Kidney (tissue), 22 donors: ENCODE results near the gene STXBP2. TPM values are rescaled to one million over a fixed set of nuclear protein-coding genes. Genes with fewer than 3 reads are reported as not detected.
A peak's percentile ranks its signal among the peaks of the same experiment; 100 is the strongest.

ENCODE experiments used
- DNase-seq, 5 donors: peaks; one replicate each; pipeline ENCODE4 v3.0.0-alpha.2; 2013 to 2020
- FAIRE-seq: peaks from 2 replicates; lab custom pipeline; 2012; peaks lifted over from hg19 to GRCh38; lab: Jason Lieb, UNC
- H3K27ac ChIP-seq, 2 donors: one replicate each; pipeline ENCODE4 v1.7.0; 2013; ENCODE audit warnings: low read depth in 2 of 2, low read length in 2 of 2, inconsistent platforms in 1 of 2
- H3K27me3 ChIP-seq: one replicate; pipeline ENCODE4 v1.7.1; 2013; ENCODE audit warnings: low read length, inconsistent platforms; ENCODE audit not compliant: control insufficient read depth, insufficient read depth
- H3K36me3 ChIP-seq, 3 donors: one replicate each; pipeline versions ENCODE4 v1.7.0 to v1.7.1; 2013; ENCODE audit warnings: low read length in 3 of 3, control low read depth in 1 of 3, inconsistent platforms in 1 of 3; ENCODE audit not compliant: insufficient read depth in 3 of 3, control insufficient read depth in 2 of 3
- H3K4me1 ChIP-seq, 3 donors: one replicate each; pipeline versions ENCODE4 v1.7.0 to v1.7.1; 2013; ENCODE audit warnings: low read length in 3 of 3, inconsistent platforms in 1 of 3, low read depth in 1 of 3; ENCODE audit not compliant: control insufficient read depth in 2 of 3, insufficient read depth in 2 of 3
- H3K4me3 ChIP-seq, 3 donors: one replicate each; pipeline versions ENCODE4 v1.7.0 to v1.8.1; 2013; ENCODE audit warnings: low read length in 3 of 3, control low read depth in 1 of 3, inconsistent platforms in 1 of 3
- H3K9ac ChIP-seq, 3 donors: one replicate each; pipeline versions ENCODE4 v1.7.0 to v1.7.1; 2013; ENCODE audit warnings: low read length in 3 of 3, control low read depth in 1 of 3, inconsistent platforms in 1 of 3
- H3K9me3 ChIP-seq, 3 donors: one replicate each; pipeline versions ENCODE4 v1.7.0 to v1.7.1; 2013; ENCODE audit warnings: low read length in 3 of 3, control low read depth in 1 of 3, inconsistent platforms in 1 of 3; ENCODE audit not compliant: control insufficient read depth in 2 of 3, insufficient read depth in 1 of 3
- intact Hi-C: fragments of 100-400 bp; cut with DNase I; formaldehyde crosslinking; loops from one replicate; pipeline ENCODE4 v1.11.1; 2022
- long read RNA-seq, 10 donors: library from polyadenylated mRNA in 1 of 10; unstranded in 1 of 10; transcript quantifications; one replicate each; pipeline ENCODE4 v2.0.0 and lab custom pipeline, GENCODE V29; 2021 to 2026
- polyA plus RNA-seq: library from polyadenylated mRNA; stranded (reverse); fragments of 350-450 nt; fragmentation: Illumina TruSeq; extraction: RNeasy Lipid Tissue Mini Kit (QIAGEN cat#74804); gene quantifications from one replicate; pipeline ENCODE4 v1.2.3, GENCODE V29; 2014; ENCODE audit warnings: low read depth, low replicate concordance; ENCODE audit not compliant: insufficient read depth
- total RNA-seq: library from RNA; stranded (reverse); fragmentation: NEBNext Ultra II Directional; extraction: Animal tissue kit (Norgen Biotek cat#: 25700); gene quantifications from one replicate; pipeline ENCODE4 v1.2.1, GENCODE V29; 2021
- TF ChIP-seq, protein P1 (sequence below): IDR thresholded peaks from 3 replicates; pipeline ENCODE4 v1.5.1; 2012; ENCODE audit warnings: mild to moderate bottlenecking, moderate library complexity, borderline replicate concordance; ENCODE audit not compliant: insufficient read depth; ENCODE audit errors: extremely low read depth
- donor health status: control.
- donor health status: control.
- donor health status: control.
- donor health status: control.
- donor health status: control.
- donor health status: DM: yes; HTN: yes; CAD: no.
- donor health status: Normal renal cell carcinoma (clear cell type).

STXBP2 gene
- total RNA-seq (136 TPM), polyA plus RNA-seq (74.8 TPM)
- long read RNA-seq, donor 1, transcript STXBP2-201 (19 exons, 1,876 nt) = major isoform, 11 of 14 reads
- long read RNA-seq, donor 1, partial matches to known transcripts = 0 of 14 reads
- long read RNA-seq, donor 1, other reads (novel, unspliced or antisense) = 0 of 14 reads
- long read RNA-seq, donor 2, transcript STXBP2-201 (19 exons, 1,876 nt) = major isoform, 9 of 9 reads
- long read RNA-seq, donor 2, partial matches to known transcripts = 0 of 9 reads
- long read RNA-seq, donor 2, other reads (novel, unspliced or antisense) = 0 of 9 reads
- long read RNA-seq, donor 3, partial matches to known transcripts = 0 of 9 reads
- long read RNA-seq, donor 3, other reads (novel, unspliced or antisense) = 0 of 9 reads
- long read RNA-seq, donor 4, transcript STXBP2-201 (19 exons, 1,876 nt) = major isoform, 27 of 29 reads
- long read RNA-seq, donor 4, partial matches to known transcripts = 0 of 29 reads
- long read RNA-seq, donor 4, other reads (novel, unspliced or antisense) = 0 of 29 reads
- long read RNA-seq, donor 5 = 0 reads
- long read RNA-seq, donor 6, partial matches to known transcripts = 0 of 8 reads
- long read RNA-seq, donor 6, other reads (novel, unspliced or antisense) = 0 of 8 reads
- long read RNA-seq, donor 7, transcript STXBP2-201 (19 exons, 1,876 nt) = major isoform, 60 of 125 reads
- long read RNA-seq, donor 7, partial matches to known transcripts = 36 of 125 reads
- long read RNA-seq, donor 7, other reads (novel, unspliced or antisense) = 28 of 125 reads
- long read RNA-seq, donor 8, transcript STXBP2-201 (19 exons, 1,876 nt) = major isoform, 6 of 14 reads
- long read RNA-seq, donor 8, partial matches to known transcripts = 0 of 14 reads
- long read RNA-seq, donor 8, other reads (novel, unspliced or antisense) = 0 of 14 reads
- long read RNA-seq, donor 9, partial matches to known transcripts = 0 of 4 reads
- long read RNA-seq, donor 9, other reads (novel, unspliced or antisense) = 0 of 4 reads
- long read RNA-seq, donor 10, transcript STXBP2-201 (19 exons, 1,876 nt) = major isoform, 5 of 7 reads
- long read RNA-seq, donor 10, partial matches to known transcripts = 0 of 7 reads
- long read RNA-seq, donor 10, other reads (novel, unspliced or antisense) = 0 of 7 reads

DNA sequence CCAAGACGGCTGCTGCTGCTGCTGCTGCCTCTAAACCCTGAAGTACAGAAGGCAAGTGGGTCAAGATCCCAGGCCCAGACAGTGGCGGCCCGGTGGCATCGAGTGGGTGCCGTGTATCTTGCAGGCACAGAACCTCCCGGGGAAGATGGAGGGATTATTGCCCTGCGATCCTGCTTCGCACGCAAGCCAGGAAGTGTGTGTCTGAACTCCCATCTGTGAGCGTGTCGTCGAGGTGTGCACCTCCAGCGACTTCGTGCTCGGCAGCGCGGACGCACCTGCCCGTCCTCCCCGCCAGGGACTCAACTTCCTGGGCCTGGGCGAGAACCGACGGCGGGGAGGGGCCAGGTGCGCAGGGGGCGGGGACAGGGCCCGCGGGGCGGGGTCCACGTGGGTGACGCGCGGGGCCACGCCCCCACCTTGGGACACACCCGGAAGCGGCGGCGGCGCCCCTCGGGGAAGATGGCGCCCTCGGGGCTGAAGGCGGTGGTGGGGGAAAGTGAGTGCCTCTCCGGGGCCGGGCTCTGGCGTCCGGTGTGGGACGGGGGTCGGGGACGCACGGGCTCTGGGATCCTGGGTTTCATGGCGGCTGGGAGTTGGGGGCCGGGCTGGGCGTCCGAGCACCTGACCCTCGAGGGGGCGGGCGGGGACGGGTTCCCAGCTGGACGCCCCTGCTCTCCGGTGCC lies at the start of gene STXBP2:
Gene STXBP2, plus strand, starts transcription at position 420 of the 683 bp plus-strand sequence. Its CDS starts 40 bp downstream, at position 460.
- peak within 1 kb of the TSS; percentile 57 to 78 (median 75) for H3K4me3 ChIP-seq
- intact Hi-C loops = no loop called here
- TF ChIP-seq, protein P1, sequence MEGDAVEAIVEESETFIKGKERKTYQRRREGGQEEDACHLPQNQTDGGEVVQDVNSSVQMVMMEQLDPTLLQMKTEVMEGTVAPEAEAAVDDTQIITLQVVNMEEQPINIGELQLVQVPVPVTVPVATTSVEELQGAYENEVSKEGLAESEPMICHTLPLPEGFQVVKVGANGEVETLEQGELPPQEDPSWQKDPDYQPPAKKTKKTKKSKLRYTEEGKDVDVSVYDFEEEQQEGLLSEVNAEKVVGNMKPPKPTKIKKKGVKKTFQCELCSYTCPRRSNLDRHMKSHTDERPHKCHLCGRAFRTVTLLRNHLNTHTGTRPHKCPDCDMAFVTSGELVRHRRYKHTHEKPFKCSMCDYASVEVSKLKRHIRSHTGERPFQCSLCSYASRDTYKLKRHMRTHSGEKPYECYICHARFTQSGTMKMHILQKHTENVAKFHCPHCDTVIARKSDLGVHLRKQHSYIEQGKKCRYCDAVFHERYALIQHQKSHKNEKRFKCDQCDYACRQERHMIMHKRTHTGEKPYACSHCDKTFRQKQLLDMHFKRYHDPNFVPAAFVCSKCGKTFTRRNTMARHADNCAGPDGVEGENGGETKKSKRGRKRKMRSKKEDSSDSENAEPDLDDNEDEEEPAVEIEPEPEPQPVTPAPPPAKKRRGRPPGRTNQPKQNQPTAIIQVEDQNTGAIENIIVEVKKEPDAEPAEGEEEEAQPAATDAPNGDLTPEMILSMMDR = no peak
- peak within 1 kb of the TSS in 1 of 2 donors; percentile 65 for H3K27ac ChIP-seq
- FAIRE-seq = no peak
- no peaks in the 10 kb centered on the region for H3K27me3 ChIP-seq
- H3K9me3 ChIP-seq = no peaks in the 10 kb centered on the region
- peak within 1 kb of the TSS in 1 of 3 donors; percentile 61 for H3K9ac ChIP-seq
- peaks cover 0 to 10% (median 5%) of the 10 kb centered on the region in 3 donors for H3K36me3 ChIP-seq
- peaks cover 0 to 17% (median 0%) of the 10 kb centered on the region in 3 donors for H3K4me1 ChIP-seq
- DNase-seq = peak; percentile 76 to 94 (median 82)

DNA sequence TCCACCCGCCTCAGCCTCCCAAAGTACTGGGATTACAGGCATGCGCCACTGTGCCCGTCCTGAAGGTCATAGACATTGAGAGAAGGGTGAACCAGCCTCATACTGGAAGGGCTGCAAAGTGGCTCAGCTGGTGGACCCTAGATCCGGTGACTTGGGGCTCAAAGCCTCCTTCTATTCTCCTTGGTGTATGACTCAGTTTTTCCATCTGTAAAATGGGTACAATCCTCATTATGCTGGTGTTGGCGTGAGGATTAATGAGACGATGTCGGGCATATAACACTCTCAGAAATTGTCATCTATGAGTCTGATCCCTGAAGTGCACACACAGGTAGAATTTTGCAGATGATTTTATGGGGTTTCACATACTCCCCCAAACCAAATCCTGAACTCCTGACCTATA lies 47.1 kb upstream of the STXBP2 start:
- H3K27me3 ChIP-seq = no peaks in the 10 kb centered on the region
- no peak overlapping the region for H3K9ac ChIP-seq
- intact Hi-C loops = no loop called here
- H3K9me3 ChIP-seq = no peaks in the 10 kb centered on the region
- TF ChIP-seq, protein P1 = no peak
- no peak overlapping the region for H3K27ac ChIP-seq
- no peak for FAIRE-seq
- H3K4me1 ChIP-seq = no peaks in the 10 kb centered on the region
- H3K4me3 ChIP-seq = no peak overlapping the region
- DNase-seq = no peak
- no peaks in the 10 kb centered on the region for H3K36me3 ChIP-seq

DNA sequence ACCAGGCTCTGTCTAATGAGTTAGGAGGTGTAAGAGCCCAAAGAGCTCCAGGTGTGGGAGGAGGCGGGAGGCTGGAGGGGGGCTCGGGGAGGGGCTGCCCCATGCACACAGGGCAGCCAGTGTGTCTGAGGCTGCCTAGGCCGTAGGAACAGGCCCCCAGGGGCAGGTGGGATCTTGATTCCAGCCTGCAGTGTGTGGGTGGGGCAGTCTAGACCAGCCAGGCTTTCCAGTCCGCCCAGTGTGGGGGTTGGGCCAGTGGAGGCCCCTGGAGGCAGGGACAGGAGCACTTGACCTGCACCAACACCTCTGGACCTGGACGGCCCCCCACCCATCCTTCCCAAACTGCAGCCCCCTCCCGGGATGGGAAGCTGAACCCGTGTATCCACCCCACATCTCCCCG lies 46.7 kb upstream of the STXBP2 start:
- intact Hi-C loops = no loop called here
- Histone ChIP-seq H3K9ac (no peak overlapping the region), H3K27ac (no peak overlapping the region), H3K27me3 (no peaks in the 10 kb centered on the region), H3K9me3 (no peaks in the 10 kb centered on the region), H3K4me1 (no peaks in the 10 kb centered on the region), H3K36me3 (no peaks in the 10 kb centered on the region), H3K4me3 (no peak overlapping the region)
- TF ChIP-seq, protein P1 = no peak
- peak in 2 of 5 donors; percentile 26 to 29 for DNase-seq
- no peak for FAIRE-seq
